ENCODE data around the gene INTS4.

Gene INTS4

DNA sequence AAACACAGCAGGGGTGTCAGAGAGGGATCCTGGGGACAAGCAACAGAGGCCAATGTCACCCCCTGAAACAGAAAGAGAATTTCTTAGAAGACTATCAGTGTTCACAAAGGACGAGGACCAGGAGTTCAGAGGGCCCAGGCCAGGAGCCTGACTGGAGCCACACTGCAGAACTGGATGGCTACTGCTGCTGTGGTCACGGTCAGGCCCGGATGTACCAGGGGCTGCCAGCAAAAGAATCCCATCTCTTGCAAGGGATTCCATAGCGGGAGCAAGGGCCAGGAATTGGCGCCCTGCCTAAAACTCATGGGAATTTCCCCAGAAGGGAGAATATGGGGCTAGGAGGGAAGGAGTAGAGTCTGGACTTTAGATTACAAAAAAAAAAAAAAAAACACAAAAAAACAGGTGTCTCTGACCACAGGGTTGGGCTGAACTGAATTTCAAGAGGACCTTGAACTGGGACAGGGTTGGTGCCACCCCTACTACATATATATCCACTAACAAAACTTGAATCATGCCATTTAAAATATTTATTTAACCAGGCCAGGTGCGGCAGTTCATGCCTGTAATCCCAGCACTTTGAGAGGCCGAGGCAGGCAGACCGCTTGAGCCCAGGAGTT lies 44.3 kb upstream of the INTS4 start:
- no peak for TF ChIP-seq CTCF (IDR thresholded peaks at IDR 0.05; ENCODE audit: low read depth, low read length)
- no peak for DNase-seq (ENCODE audit: extremely low read depth, low read depth)

DNA sequence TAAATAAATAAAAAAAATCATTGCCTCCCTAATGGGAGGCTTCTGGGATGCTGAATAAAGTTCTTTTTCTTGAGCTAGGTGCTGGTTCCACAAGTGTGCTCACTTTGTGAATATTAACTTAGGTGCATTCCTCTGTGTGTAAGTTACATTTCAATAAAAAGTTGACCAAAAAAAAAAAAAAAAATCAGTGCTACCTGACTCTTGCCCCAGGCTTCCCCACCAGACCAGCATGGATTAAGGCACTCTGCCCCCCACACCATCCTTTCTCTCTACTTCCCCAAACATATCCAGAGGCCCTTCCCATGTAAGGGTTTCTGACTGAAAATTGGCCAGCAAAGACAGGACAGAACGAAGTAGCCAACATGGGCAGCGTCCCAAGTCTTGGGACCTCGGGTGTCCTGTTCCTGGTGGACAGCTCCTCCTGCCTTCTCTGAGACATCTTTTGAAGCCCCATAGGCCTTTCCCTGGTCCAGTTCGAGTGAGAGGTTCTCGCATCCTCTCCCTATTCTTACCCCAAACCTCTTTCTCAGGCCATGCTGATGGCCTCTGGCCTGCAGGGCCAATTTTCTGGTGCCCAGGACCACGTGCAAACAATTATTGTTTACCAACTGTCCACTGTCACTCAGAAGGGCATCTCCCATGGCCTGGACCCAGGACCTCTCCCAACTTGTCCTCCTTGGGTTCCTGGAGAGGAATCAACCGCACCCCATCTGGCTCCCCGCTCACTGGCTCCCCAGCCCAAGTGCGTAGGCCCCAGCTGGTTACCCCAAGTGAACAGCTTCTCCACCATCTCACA lies 43.6 kb upstream of the INTS4 start:
- DNase-seq (ENCODE audit: extremely low read depth, low read depth), result no peak
- TF ChIP-seq CTCF (IDR thresholded peaks at IDR 0.05; ENCODE audit: low read depth, low read length), result no peak

DNA sequence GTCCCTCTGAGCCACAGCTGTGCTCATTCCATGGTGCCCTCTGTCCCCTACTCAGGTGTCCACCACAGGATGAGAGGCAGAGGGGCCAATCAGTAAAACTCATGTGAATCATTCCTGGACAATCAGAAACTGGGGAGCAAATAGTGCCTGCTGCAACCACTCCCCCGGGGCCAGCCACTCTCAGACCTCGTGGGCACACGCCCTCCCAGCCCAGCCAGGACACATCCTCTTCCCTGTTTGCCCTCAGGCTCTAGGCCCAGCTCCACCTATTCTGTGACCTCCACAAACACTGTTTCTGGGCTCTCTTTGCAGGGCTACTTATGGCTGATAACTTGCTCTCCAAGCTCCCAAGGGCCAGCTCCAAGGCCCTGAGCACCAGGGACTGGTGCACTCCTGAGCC lies 42.6 kb upstream of the INTS4 start:
- no peak for DNase-seq (ENCODE audit: extremely low read depth, low read depth)
- TF ChIP-seq CTCF (IDR thresholded peaks at IDR 0.05; ENCODE audit: low read depth, low read length), result no peak

DNA sequence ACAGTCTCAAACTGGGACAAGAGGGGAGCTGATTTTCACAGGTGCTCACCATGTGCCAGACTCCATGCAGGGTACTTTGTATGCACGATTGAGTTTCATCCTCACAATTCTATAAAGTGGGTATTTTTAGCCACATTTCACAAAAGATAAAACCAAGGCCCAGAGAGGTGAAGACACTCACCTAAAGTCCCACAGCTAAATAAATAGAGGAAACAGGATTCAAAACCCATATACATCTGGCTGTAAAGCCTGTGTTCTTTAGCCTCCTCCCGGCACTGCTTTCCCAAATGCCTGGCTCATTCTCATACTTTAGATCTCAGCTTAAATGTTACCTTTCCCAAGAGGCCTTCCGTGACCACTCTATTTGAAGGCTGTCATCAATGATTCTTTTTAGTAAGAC lies 41.8 kb upstream of the INTS4 start:
- TF ChIP-seq CTCF (IDR thresholded peaks at IDR 0.05; ENCODE audit: low read depth, low read length), result no peak
- DNase-seq (ENCODE audit: extremely low read depth, low read depth), result no peak

- TF ChIP-seq CTCF (IDR thresholded peaks at IDR 0.05; ENCODE audit: low read depth, low read length), result no peak
These were observed 40.2 kb upstream of the INTS4 start for GRCh38 chr11:78034623-78035022.

GRCh38 chr11:78033040-78033439 lies 38.6 kb upstream of the INTS4 start:
- no peak for DNase-seq (ENCODE audit: extremely low read depth, low read depth)
- no peak for TF ChIP-seq CTCF (IDR thresholded peaks at IDR 0.05; ENCODE audit: low read depth, low read length)

More at GRCh38 chr11:78034623-78035022, 40.2 kb upstream of the INTS4 start:
- DNase-seq (ENCODE audit: extremely low read depth, low read depth), result no peak

- no peak for TF ChIP-seq CTCF (IDR thresholded peaks at IDR 0.05; ENCODE audit: low read depth, low read length)
- no peak for DNase-seq (ENCODE audit: extremely low read depth, low read depth)
These were observed 37.6 kb upstream of the INTS4 start for GRCh38 chr11:78032090-78032489.

All from AG09319 (cell line).